Mucosa of stomach (tissue), 1 donor: ENCODE results near the gene FBXL17.

Experiments
- H3K27me3 ChIP-seq: one replicate; pipeline ENCODE4 v1.7.0; 2013; ENCODE audit warnings: mild to moderate bottlenecking, low read length; ENCODE audit not compliant: control insufficient read depth, insufficient read depth
- H3K36me3 ChIP-seq: one replicate; pipeline ENCODE4 v1.7.0; 2013; ENCODE audit warnings: low read length; ENCODE audit not compliant: control insufficient read depth, insufficient read depth
- H3K4me1 ChIP-seq: one replicate; pipeline ENCODE4 v1.7.0; 2013; ENCODE audit warnings: mild to moderate bottlenecking, low read length; ENCODE audit not compliant: control insufficient read depth, insufficient read depth
- H3K4me3 ChIP-seq: one replicate; pipeline ENCODE4 v1.7.0; 2013; ENCODE audit warnings: low read length
- H3K9ac ChIP-seq: one replicate; pipeline ENCODE4 v1.7.0; 2013; ENCODE audit warnings: mild to moderate bottlenecking, low read length, moderate library complexity
- H3K9me3 ChIP-seq: one replicate; pipeline ENCODE4 v1.7.0; 2013; ENCODE audit warnings: mild to moderate bottlenecking, low read length, moderate library complexity; ENCODE audit not compliant: control insufficient read depth
- donor health status: Pancreatic carcinoma.

FBXL17 gene

DNA sequence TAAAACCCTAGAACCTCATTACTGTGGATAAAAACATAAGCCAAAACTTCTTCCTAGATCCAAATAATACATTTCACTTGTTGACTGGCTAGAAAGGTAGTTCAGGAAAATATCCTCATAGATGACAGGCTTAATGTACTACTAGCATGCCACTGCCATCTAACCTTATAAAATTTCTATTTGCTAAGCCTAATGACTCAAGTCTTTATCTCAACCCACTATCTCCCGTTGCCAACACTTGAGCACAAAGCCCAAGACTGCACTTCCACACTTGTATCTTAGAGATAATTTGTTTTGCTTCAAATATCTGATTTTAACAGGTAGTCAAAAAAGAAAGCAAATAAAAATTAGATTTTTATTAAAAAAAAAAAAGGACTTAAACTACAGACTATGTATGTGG is 42.7 kb downstream of the FBXL17 start:
- H3K9ac ChIP-seq: no peak overlapping the region
- no peaks in the 10 kb centered on the region for H3K36me3 ChIP-seq
- H3K4me3 ChIP-seq: no peak overlapping the region
- H3K4me1 ChIP-seq: peaks cover 8% of the 10 kb centered on the region
- H3K9me3 ChIP-seq: no peaks in the 10 kb centered on the region
- H3K27me3 ChIP-seq: no peaks in the 10 kb centered on the region

DNA sequence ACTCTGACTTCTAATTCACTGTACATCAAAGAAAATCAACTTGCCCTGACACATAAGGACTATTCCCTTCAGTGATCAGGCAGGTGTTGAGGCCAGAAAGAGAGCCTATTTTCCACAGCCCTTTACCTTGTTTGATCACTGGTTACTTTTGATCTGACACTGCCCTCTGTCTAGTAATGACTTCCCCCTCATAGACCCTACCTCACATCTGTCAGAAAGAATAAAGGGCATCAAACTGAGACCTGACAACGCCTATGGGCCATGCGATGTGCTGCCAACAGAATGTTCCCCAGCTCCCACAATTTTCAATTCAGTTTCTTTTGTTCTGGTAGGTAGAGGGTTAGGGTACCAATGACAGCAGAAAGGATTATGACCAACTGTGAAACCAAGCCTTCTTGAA is 47.7 kb downstream of the FBXL17 start:
- Histone ChIP-seq H3K4me1 (peaks cover 8% of the 10 kb centered on the region), H3K9me3 (no peaks in the 10 kb centered on the region), H3K9ac (no peak overlapping the region), H3K27me3 (no peaks in the 10 kb centered on the region), H3K4me3 (no peak overlapping the region), H3K36me3 (no peaks in the 10 kb centered on the region)

DNA sequence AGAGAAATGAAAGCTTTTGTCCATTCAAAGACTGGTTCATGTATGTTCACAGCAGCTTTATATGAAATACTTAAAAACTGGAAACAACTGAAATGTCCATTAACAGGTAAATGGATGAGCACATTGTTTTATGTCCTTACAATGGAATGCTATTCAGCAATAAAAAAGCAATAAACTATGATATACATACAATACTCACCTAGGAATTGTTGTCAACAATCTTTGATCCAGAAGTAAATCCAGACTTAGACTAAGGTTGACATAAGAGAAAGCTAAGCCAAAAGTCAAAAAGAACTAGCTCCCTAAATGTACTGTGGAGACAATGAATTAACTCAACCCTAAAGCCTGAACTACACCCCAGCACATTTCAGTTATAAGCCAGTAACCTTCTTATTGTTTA is 54.9 kb downstream of the FBXL17 start:
- Histone ChIP-seq H3K9me3 (no peaks in the 10 kb centered on the region), H3K9ac (no peak overlapping the region), H3K36me3 (no peaks in the 10 kb centered on the region), H3K4me3 (no peak overlapping the region), H3K4me1 (no peaks in the 10 kb centered on the region), H3K27me3 (no peaks in the 10 kb centered on the region)

DNA sequence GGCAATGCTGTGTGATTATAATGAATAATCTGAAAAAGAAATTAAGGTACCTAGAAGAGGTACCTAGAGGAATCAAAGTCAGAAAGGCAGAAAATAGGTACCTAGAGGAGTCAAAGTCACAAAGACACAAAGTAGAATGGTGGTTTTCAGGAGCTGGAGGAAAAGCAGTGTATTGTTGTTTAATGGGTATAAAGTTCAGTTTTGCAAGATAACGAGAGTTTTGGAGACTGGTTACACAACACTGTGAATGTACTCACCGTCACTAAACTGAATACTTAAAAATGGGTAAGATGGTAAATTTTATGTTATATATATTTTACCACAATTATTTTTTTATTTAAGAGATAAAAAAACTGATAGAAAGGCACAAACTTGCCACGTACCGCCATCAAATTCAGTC is 57.0 kb downstream of the FBXL17 start:
- no peak overlapping the region for H3K9ac ChIP-seq
- H3K4me3 ChIP-seq: no peak overlapping the region
- no peaks in the 10 kb centered on the region for H3K27me3 ChIP-seq
- no peaks in the 10 kb centered on the region for H3K9me3 ChIP-seq
- no peaks in the 10 kb centered on the region for H3K4me1 ChIP-seq
- H3K36me3 ChIP-seq: no peaks in the 10 kb centered on the region

DNA sequence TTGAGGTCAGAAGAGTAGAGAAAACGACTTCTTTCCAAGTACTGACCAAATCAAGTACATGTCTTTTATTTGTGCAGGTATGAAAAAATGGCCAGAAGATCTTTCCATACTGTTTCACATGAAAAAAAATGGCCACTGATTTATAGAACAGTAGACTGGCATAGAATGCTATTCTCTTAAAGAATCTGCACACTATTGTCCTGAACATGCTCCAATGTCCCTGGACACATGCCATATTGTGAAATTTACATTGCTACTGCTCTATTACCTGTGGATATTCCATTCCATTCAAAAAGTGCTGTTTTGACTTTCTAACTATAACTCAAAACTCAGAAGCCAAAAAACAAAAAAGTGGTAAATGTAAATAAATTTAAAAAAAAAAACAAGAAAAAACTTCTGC is 60.6 kb downstream of the FBXL17 start:
- Histone ChIP-seq H3K9me3 (no peaks in the 10 kb centered on the region), H3K4me1 (no peaks in the 10 kb centered on the region), H3K9ac (no peak overlapping the region), H3K4me3 (no peak overlapping the region), H3K36me3 (no peaks in the 10 kb centered on the region), H3K27me3 (no peaks in the 10 kb centered on the region)

DNA sequence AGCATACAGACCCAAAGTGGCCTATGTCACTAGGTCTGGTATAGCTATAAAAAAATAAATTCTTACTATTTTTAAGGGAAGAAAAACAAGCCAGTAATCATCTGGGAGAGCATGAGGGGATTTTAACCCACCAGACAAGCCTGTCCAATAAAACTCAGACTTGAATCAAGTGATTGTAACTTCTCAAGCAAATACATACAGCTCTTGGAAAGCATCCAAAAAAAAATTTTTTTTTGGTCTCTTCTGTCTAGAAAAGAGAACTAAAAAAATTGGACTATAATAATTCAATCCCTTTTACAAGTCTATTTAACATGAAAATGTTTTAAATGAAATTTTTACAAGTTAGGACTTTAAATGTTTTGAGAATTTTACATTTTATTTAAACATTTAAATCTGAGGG is 61.7 kb downstream of the FBXL17 start:
- H3K4me3 ChIP-seq: no peak overlapping the region
- H3K36me3 ChIP-seq: no peaks in the 10 kb centered on the region
- H3K4me1 ChIP-seq: no peaks in the 10 kb centered on the region
- no peaks in the 10 kb centered on the region for H3K27me3 ChIP-seq
- no peaks in the 10 kb centered on the region for H3K9me3 ChIP-seq
- no peak overlapping the region for H3K9ac ChIP-seq

DNA sequence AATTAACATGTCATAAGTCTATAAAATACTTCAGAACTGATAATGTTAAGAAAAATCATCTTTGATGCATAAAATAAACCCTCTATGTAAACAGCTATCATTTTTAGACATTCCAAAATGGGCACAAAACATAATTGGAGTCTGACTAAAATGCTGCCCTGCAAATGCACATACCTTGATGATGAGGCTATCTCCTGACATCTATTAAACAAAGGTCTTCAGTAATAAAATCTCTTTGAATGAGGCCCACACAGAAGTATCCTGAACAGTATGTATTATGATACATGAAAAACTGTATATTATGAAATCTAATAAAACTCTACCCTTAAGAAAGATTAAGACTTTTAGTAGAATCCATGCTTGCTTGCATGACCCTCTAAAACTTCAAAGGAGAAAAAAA is 66.1 kb downstream of the FBXL17 start:
- Histone ChIP-seq H3K4me1 (no peaks in the 10 kb centered on the region), H3K4me3 (no peak overlapping the region)

DNA sequence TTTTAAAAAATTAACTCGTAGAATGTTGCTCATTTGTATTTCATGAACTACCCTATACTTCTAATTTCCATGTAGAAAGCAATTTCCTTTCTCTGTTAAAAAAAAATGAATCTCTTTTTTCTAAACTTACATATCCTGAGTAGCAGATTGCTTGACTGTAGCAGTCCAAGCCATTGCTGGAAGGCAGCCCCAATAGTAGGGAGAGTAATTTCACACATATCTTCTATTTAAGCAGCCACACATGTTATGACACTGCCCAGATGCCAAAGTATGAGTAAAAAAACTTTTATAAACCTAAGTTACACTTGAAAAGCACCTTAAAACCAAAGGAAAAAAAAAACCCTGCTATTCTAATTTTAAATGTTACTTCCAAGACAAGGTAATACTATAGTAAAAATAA is 69.6 kb downstream of the FBXL17 start:
- Histone ChIP-seq H3K4me1 (no peaks in the 10 kb centered on the region), H3K4me3 (no peak overlapping the region), H3K27me3 (no peaks in the 10 kb centered on the region), H3K9me3 (no peaks in the 10 kb centered on the region), H3K9ac (no peak overlapping the region), H3K36me3 (no peaks in the 10 kb centered on the region)

More for the DNA sequence above, 66.1 kb downstream of the FBXL17 start:
- Histone ChIP-seq H3K27me3 (no peaks in the 10 kb centered on the region), H3K9ac (no peak overlapping the region), H3K36me3 (no peaks in the 10 kb centered on the region), H3K9me3 (no peaks in the 10 kb centered on the region)

DNA sequence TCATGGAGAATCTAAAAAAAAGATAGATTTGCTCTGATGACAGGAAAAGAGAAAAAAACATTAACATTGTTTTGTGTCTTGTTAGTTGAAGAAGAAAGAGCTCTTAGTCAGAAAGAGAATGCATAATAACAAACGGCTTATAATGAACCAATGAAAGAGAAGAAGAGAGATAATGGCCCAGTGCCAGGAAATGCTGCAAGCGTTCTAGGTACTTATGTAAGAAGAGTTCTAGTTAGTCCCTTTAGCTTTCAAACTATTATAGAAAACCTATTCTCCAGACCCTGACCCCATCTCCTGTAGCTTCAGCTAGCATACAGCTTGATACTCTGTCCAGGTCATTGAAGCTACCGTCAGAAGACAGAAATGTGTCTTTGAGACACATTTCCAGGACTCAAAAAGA is 70.2 kb downstream of the FBXL17 start:
- Histone ChIP-seq H3K4me1 (no peaks in the 10 kb centered on the region), H3K9ac (no peak overlapping the region), H3K9me3 (no peaks in the 10 kb centered on the region), H3K27me3 (no peaks in the 10 kb centered on the region), H3K4me3 (no peak overlapping the region), H3K36me3 (no peaks in the 10 kb centered on the region)

DNA sequence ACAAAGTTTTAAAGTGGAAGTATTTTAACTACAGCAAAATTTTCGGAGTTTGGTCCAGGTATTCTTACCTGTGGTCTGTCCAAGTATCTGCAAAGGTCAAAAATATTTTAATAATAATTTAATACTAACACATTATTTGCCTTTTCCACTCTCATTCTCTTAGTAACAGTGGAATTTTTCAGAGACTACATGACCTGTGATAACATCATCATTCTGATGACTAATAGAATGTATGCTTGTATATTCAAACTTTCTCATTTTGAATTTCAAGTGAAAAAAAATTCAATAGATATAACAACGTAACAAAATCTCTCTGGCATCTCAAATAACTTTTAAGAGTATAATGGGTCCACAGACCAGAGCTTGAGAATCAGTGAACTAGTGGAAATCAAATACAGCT is 78.3 kb downstream of the FBXL17 start:
- Histone ChIP-seq H3K9me3 (no peaks in the 10 kb centered on the region), H3K27me3 (no peaks in the 10 kb centered on the region), H3K4me3 (no peak overlapping the region), H3K4me1 (no peaks in the 10 kb centered on the region), H3K9ac (no peak overlapping the region), H3K36me3 (no peaks in the 10 kb centered on the region)

DNA sequence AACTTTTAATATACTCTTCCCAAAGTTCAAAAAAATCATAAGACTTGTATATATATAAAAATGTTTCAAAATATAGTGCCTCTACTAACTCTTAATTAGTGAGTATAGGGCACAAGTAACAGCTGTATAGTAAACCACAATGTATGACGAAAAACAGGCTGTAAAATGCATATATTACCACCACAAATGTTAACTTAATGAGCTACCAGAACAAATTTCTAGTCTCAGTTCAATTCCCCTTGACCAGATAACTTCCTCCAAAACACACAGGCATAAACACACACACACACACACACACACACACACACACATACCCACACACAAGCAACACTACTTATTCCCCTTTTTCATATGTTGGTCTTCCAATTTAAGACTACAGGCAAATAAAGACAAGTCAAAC is 78.8 kb downstream of the FBXL17 start:
- H3K4me1 ChIP-seq: no peaks in the 10 kb centered on the region
- H3K36me3 ChIP-seq: no peaks in the 10 kb centered on the region
- H3K4me3 ChIP-seq: no peak overlapping the region
- H3K9me3 ChIP-seq: no peaks in the 10 kb centered on the region
- H3K9ac ChIP-seq: no peak overlapping the region
- H3K27me3 ChIP-seq: no peaks in the 10 kb centered on the region

DNA sequence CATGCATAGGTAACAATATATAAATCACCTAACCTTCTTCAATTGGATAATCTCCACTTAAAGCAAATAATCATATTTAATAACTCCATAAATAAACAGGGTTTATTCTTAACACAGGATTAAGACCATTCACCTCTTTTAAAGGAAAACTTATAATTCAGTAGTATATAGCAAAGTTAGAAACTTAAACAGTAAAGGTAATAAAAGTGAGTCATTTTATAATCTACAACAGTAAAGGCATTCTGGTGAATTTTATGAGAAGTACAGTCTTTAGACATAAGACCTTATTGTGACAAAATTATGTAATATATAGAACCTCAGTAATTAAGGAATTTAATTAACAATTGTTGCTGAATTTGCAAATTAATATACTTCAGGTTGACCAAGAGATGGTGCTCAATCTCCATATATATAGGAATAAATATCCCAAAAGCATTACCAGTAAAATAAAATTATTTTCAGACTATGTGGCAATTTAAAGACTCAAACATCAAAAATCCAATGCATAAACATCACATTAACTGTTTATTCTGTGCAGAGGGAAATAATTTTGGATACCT is 84.8 kb downstream of the FBXL17 start:
- Histone ChIP-seq H3K27me3 (no peaks in the 10 kb centered on the region), H3K4me3 (no peak overlapping the region), H3K36me3 (no peaks in the 10 kb centered on the region), H3K9me3 (no peaks in the 10 kb centered on the region), H3K4me1 (no peaks in the 10 kb centered on the region), H3K9ac (no peak overlapping the region)
